Spleen (tissue), 7 donors: ENCODE data around the gene OSTF1.

Experiments used
- POLR2A ChIP-seq, 3 donors: fragments of 450-650 bp; IDR thresholded peaks; one replicate each; pipeline ENCODE4 v1.5.1; 2017; ENCODE audit warnings: antibody characterized with exemption in 3 of 3, mild to moderate bottlenecking in 1 of 3
- TF ChIP-seq, protein P1 (sequence below), 11 experiments: fragments of 200-600 bp in 7 of 11; fragments of 450-650 bp in 4 of 11; sonication (generic) in 4 of 11; IDR thresholded peaks in 8 of 11; conservative IDR thresholded peaks in 3 of 11; 1 replicate in 7 of 11; 2 replicates in 4 of 11; pipeline versions ENCODE4 v1.4.0 to v1.8.0; 2016 to 2021; ENCODE audit warnings: antibody characterized with exemption in 11 of 11, inconsistent platforms in 4 of 11, mild to moderate bottlenecking in 1 of 11
- donor health status: DM: no; HTN: no; CAD: no; lungs with moderate emphysema.
- donor health status: DM: no; HTN: no; CAD: no.
- donor health status: DM: no; HTN: no; CAD: no.

- no peak for TF ChIP-seq POLR2A (IDR thresholded peaks at IDR 0.05)
- TF ChIP-seq, protein P1, sequence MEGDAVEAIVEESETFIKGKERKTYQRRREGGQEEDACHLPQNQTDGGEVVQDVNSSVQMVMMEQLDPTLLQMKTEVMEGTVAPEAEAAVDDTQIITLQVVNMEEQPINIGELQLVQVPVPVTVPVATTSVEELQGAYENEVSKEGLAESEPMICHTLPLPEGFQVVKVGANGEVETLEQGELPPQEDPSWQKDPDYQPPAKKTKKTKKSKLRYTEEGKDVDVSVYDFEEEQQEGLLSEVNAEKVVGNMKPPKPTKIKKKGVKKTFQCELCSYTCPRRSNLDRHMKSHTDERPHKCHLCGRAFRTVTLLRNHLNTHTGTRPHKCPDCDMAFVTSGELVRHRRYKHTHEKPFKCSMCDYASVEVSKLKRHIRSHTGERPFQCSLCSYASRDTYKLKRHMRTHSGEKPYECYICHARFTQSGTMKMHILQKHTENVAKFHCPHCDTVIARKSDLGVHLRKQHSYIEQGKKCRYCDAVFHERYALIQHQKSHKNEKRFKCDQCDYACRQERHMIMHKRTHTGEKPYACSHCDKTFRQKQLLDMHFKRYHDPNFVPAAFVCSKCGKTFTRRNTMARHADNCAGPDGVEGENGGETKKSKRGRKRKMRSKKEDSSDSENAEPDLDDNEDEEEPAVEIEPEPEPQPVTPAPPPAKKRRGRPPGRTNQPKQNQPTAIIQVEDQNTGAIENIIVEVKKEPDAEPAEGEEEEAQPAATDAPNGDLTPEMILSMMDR (IDR thresholded peaks at IDR 0.05 in 8 of 11, conservative IDR thresholded peaks at IDR 0.05 in 3 of 11), result no peak
Observed at GRCh38 chr9:75142202-75142601, 53.9 kb downstream of the OSTF1 start.
